Measurements from ENCODE around the gene RAB35.
"Not testable (repeated sequence)": the region's sequence is repeated elsewhere in the genome, so short reads cannot be mapped to it uniquely, and the experiment has no call there.

RAB35 gene

DNA sequence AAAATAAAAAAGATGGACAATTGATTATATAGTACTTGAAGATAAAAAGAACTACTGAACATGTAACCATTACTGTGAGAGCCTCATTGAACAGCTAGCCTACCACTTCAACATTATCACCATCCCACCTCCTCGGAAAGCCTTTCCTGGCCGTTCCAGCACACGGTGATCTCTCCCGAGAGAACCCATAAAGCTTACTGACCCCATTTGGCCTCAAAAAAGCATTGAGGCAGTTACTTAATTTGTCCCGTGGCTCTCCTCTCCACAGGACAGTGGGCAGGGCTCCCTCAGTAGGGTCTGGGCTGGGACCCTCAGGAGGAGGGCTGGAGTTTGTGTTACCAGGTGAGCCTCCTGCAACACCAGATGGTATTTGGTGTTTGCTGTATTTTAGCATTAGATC, 55.8 kb downstream of the RAB35 start:
- DNase-seq (ENCODE audit: low spot score): no peak

GRCh38 chr12:120060196-120060595, 56.4 kb downstream of the RAB35 start:
- DNase-seq (ENCODE audit: low spot score): no peak

DNA sequence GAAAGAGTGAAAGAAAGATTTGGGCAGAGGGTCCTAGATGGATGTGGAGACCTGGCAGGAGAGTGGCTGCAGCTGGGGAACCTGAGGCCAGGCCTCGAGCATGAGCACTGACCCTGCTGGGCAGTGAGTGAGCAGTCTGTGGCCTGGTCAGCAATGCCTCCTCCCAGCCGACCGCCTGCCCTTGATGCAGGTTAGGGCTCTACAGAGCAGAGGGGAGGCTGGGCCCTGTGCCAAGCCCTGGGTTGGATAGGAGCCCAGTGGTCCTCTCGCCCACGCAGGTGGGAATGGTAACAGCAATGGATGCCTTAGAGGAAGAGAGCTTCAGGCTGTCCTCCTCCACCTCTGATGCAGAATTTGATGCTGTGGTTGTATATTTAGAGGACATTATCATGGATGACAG, 59.8 kb downstream of the RAB35 start:
- no peak for DNase-seq (ENCODE audit: low spot score)

DNA sequence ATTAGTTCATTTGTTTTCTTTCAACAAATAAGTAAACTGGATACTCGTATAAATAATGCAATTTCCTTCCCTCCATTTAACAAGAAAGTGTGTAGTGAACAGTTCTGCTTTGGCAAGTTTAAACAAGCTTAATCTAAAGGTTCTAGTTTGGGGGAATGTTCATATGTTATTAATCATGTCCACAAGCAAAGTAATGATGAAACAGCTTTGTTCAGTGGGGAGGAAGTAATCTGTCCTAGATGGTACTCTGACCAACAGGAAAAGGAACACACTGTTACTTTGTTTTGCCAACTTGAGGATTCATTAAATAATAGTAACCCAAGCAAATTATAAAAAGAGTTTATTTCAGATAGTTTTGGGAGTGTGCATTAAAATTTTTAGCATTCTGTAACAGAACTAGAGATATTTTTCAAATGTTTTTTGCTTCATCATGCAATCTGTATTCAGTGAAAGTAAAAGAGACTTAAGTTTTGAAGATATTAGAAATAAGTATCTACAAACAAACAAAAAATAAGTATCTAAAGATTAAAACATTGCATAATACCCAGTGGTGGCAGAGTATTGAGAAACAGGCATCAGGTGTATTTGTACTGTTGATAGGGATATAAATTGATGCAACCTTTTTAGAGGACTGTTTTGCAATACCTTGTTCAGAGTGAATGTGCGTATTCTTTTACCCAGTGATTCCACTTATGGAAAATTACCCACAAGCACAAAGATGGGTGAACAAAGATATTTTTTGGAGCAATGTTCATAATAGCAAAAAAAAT, 61.1 kb downstream of the RAB35 start:
- no peak for DNase-seq (ENCODE audit: low spot score)

DNA sequence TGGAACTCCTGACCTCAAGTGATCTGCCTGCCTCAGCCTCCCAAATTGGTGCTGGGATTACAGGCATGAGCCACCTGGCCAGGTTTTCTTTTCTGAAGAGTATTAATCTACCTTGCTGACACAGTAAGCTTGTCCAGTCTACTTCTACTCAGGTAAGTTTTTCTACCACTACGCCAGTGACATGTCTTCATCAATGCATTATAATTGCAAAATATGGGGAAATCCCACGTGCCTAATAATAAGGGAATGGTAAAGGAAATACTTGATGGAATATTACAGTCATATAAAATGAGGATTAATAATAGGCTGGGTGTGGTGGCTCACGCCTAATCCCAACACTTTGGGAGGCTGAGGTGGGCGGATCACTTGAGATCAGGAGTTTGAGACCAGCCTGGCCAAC, 62.3 kb downstream of the RAB35 start:
- DNase-seq (ENCODE audit: low spot score): no peak

DNA sequence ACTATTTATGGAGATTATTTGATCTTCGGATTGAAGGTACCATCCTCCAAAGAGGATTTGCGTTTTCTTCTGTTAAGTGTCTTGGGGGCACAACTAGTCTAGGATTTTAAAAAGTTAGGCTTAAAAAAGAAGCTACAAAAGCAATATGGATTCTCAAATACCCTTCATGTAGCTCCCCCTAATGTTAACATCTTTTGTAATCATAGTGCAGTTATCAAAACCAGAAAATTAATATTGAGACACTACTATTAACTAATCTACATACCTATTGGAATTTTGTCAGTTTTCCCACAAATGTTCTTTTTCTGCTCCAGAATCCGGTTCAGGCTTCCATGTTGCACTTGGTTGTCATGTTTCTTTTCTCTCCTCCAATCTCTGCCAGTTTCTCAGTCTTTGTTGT, 65.0 kb downstream of the RAB35 start:
- DNase-seq (ENCODE audit: low spot score): no peak

DNA sequence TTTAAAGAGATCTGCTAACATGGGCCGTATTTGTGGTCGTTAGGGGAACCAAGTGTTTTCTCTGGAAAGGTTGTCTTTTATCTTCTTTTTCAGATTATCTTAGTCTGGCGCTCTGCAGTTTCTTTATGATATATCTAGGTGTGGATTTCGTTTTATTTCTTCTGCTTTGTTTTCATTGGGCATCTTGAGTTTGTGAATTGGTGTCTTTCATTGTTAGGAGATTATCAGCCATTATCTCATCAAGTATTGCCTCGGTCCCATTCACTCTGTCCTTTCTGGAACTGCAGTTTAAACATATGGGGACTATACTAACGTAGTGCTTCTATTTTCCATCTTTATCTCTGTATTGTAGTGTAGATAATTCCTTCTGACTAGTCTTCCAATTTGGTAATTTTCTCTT, 67.1 kb downstream of the RAB35 start:
- DNase-seq (ENCODE audit: low spot score): no peak

- DNase-seq (ENCODE audit: low spot score): no peak
These were observed 68.3 kb downstream of the RAB35 start for GRCh38 chr12:120048263-120048662.

DNA sequence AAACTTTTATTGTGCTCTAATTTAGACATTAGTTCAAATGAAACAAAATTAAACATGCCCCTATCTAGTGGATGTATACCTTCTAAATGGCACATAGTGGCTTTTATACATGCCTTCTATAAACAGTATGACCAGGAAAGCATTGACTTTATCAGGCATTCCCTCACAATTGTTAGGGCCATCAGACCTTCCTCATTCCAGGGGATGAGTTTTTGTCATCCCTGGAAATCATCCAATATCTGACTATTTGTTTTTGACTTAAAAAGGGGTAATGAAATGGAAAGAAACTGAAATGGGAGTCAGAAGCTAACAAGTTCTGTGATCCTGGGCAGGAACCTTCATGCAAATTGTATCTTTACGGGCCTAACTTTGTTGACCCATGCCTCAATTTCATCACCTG, 69.5 kb downstream of the RAB35 start:
- no peak for DNase-seq (ENCODE audit: low spot score)

GRCh38 chr12:120045367-120045766, 71.2 kb downstream of the RAB35 start:
- not testable (repeated sequence) for DNase-seq (ENCODE audit: low spot score)

Data from COLO829 (cell line).